ENCODE measurements around the gene CBY3. TPM values are rescaled to one million over a fixed set of nuclear protein-coding genes. Genes with fewer than 3 reads are reported as not detected.
"Not testable (repeated sequence)": the region's sequence is repeated elsewhere in the genome, so short reads cannot be mapped to it uniquely, and the experiment has no call there.

The CBY3 gene
- total RNA-seq, 1 donor from 2014 or later, result not detected

GRCh38 chr5:179698935-179699615, 18.2 kb upstream of the CBY3 start, which contains the start of gene CANX:
TSS of gene CANX (plus strand) at chr5:179698967. CDS start at chr5:179705682, 6,715 bp downstream.
- no peaks in the 10 kb centered on the region for H3K36me3 Mint-ChIP-seq (ENCODE audit: unreplicated experiment)
- peaks cover 6% of the 10 kb centered on the region for H3K27me3 Mint-ChIP-seq (ENCODE audit: unreplicated experiment)
- peaks cover 6% of the 10 kb centered on the region for H3K9me3 Mint-ChIP-seq (ENCODE audit: unreplicated experiment)
- TF ChIP-seq CTCF (IDR thresholded peaks at IDR 0.05; ENCODE audit: partially characterized antibody, unreplicated experiment), result no peak
- peak within 1 kb of the TSS; percentile 98 for H3K4me3 Mint-ChIP-seq (ENCODE audit: unreplicated experiment)
- DNase-seq, result no peak
- H3K4me1 Mint-ChIP-seq (ENCODE audit: low read depth, unreplicated experiment), result peaks cover 17% of the 10 kb centered on the region
- H3K27ac Mint-ChIP-seq (ENCODE audit: unreplicated experiment), result peak within 1 kb of the TSS; percentile 90

GRCh38 chr5:179697993-179698934, 17.4 kb upstream of the CBY3 start:
- H3K27ac Mint-ChIP-seq (ENCODE audit: unreplicated experiment), result peak overlapping the region; percentile 90
- H3K36me3 Mint-ChIP-seq (ENCODE audit: unreplicated experiment), result no peaks in the 10 kb centered on the region
- H3K4me1 Mint-ChIP-seq (ENCODE audit: low read depth, unreplicated experiment), result peaks cover 10% of the 10 kb centered on the region
- DNase-seq, result peak; percentile 99
- H3K4me3 Mint-ChIP-seq (ENCODE audit: unreplicated experiment), result peak overlapping the region; percentile 93
- H3K9me3 Mint-ChIP-seq (ENCODE audit: unreplicated experiment), result peaks cover 2% of the 10 kb centered on the region
- no peak for TF ChIP-seq CTCF (IDR thresholded peaks at IDR 0.05; ENCODE audit: partially characterized antibody, unreplicated experiment)
- H3K27me3 Mint-ChIP-seq (ENCODE audit: unreplicated experiment), result peaks cover 6% of the 10 kb centered on the region

GRCh38 chr5:179697543-179697942, 16.7 kb upstream of the CBY3 start:
- H3K36me3 Mint-ChIP-seq (ENCODE audit: unreplicated experiment); H3K9me3 Mint-ChIP-seq (ENCODE audit: unreplicated experiment); DNase-seq; H3K27me3 Mint-ChIP-seq (ENCODE audit: unreplicated experiment): not testable (repeated sequence)
- peak overlapping the region; percentile 90 for H3K27ac Mint-ChIP-seq (ENCODE audit: unreplicated experiment)
- peaks cover 10% of the 10 kb centered on the region for H3K4me1 Mint-ChIP-seq (ENCODE audit: low read depth, unreplicated experiment)
- peak overlapping the region; percentile 93 for H3K4me3 Mint-ChIP-seq (ENCODE audit: unreplicated experiment)

GRCh38 chr5:179697108-179697507, 16.3 kb upstream of the CBY3 start:
- DNase-seq, result no peak
- Mint-ChIP-seq H3K4me1 (ENCODE audit: low read depth, unreplicated experiment) (peaks cover 10% of the 10 kb centered on the region), H3K27me3 (ENCODE audit: unreplicated experiment) (peaks cover 6% of the 10 kb centered on the region), H3K27ac (ENCODE audit: unreplicated experiment) (no peak overlapping the region), H3K9me3 (ENCODE audit: unreplicated experiment) (peaks cover 2% of the 10 kb centered on the region), H3K4me3 (ENCODE audit: unreplicated experiment) (peak overlapping the region; percentile 59), H3K36me3 (ENCODE audit: unreplicated experiment) (no peaks in the 10 kb centered on the region)
- no peak for TF ChIP-seq CTCF (IDR thresholded peaks at IDR 0.05; ENCODE audit: partially characterized antibody, unreplicated experiment)

GRCh38 chr5:179696603-179697002, 15.8 kb upstream of the CBY3 start:
- Mint-ChIP-seq H3K9me3 (ENCODE audit: unreplicated experiment) (peaks cover 2% of the 10 kb centered on the region), H3K36me3 (ENCODE audit: unreplicated experiment) (no peaks in the 10 kb centered on the region), H3K27ac (ENCODE audit: unreplicated experiment) (no peak overlapping the region), H3K4me1 (ENCODE audit: low read depth, unreplicated experiment) (peaks cover 10% of the 10 kb centered on the region), H3K4me3 (ENCODE audit: unreplicated experiment) (no peak overlapping the region), H3K27me3 (ENCODE audit: unreplicated experiment) (peaks cover 6% of the 10 kb centered on the region)
- TF ChIP-seq CTCF (IDR thresholded peaks at IDR 0.05; ENCODE audit: partially characterized antibody, unreplicated experiment), result no peak
- no peak for DNase-seq

All from glutamatergic neuron (in vitro differentiated cells).